Suprapubic skin (tissue), 4 donors: ENCODE results near the gene C19orf25. TPM values are rescaled to one million over a fixed set of nuclear protein-coding genes. Genes with fewer than 3 reads are reported as not detected.

ENCODE experiments used
- DNase-seq, 2 donors: peaks; one replicate each; pipeline ENCODE4 v3.0.0-alpha.2; 2019; ENCODE audit warnings: low spot score in 2 of 2
- H3K27ac ChIP-seq: fragments of 200-600 bp; sonication (generic); one replicate; pipeline ENCODE4 v1.5.1; 2019
- H3K27me3 ChIP-seq: fragments of 200-600 bp; sonication (generic); one replicate; pipeline ENCODE4 v1.5.1; 2019
- H3K36me3 ChIP-seq: fragments of 200-600 bp; sonication (generic); one replicate; pipeline ENCODE4 v1.5.1; 2019
- H3K4me1 ChIP-seq: fragments of 200-600 bp; sonication (generic); one replicate; pipeline ENCODE4 v1.5.1; 2019
- H3K4me3 ChIP-seq: fragments of 200-600 bp; sonication (generic); one replicate; pipeline ENCODE4 v1.5.1; 2019; ENCODE audit warnings: mild to moderate bottlenecking
- H3K9me3 ChIP-seq: fragments of 200-600 bp; sonication (generic); one replicate; pipeline ENCODE4 v1.5.1; 2019
- EP300 ChIP-seq: sonication (generic); formaldehyde crosslinking; IDR thresholded peaks from one replicate; pipeline ENCODE4 v1.6.1; 2017; ENCODE audit warnings: antibody characterized with exemption
- POLR2A ChIP-seq, 2 donors: fragments of 450-650 bp; IDR thresholded peaks; one replicate each; pipeline ENCODE4 v1.6.1; 2017; ENCODE audit warnings: antibody characterized with exemption in 2 of 2, mild to moderate bottlenecking in 2 of 2, moderate library complexity in 2 of 2
- POLR2AphosphoS5 ChIP-seq, 3 donors: sonication (generic); formaldehyde crosslinking; IDR thresholded peaks; one replicate each; pipeline ENCODE4 v1.6.1; 2017; ENCODE audit warnings: antibody characterized with exemption in 3 of 3
- WGBS: methylation state at CpG from one replicate; pipeline ENCODE4 v1.1.5; 2018; 5-methylcytosine and 5-hydroxymethylcytosine counted together
- total RNA-seq, 4 donors: library from RNA; depleted of rRNA; stranded (reverse); fragments of >200 nt; gene quantifications; one replicate each; pipeline ENCODE4 v1.1.0, GENCODE V29; 2016
- TF ChIP-seq, protein P1 (sequence below), 2 donors: fragments of 200-600 bp in 1 of 2; fragments of 450-650 bp in 1 of 2; sonication (generic) in 1 of 2; IDR thresholded peaks; one replicate each; pipeline ENCODE4 v1.5.1; 2016 to 2019; ENCODE audit warnings: antibody characterized with exemption in 2 of 2, mild to moderate bottlenecking in 1 of 2, moderate library complexity in 1 of 2

Gene C19orf25
- total RNA-seq, 4 donors from 2014 or later: 25.1 to 41.2 (median 36.4) TPM

DNA sequence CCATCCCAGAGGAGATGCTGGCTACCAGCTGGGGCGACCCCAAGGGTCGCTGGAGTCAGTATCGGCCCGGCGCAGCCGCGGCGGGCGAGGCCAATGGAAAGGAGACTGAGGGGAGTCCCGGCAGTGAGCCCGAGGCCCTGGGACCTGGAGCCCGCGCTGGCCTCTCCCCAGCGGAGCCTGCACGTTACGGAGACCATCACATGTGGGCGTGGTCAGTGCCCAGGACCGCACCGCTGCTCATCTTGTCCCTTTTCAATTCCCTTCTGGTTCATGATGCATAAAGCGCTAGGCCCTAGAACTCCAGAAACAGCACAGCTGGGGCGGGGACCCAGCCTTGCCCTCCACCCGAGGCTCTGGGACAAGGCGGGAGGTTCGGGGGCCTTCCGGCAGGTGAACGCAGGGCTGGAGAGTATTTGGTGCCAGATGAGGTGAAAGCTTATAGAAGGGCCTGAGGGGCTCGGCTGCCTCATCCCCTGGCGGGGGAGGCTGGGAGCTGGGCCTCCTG is 8.0 kb downstream of the C19orf25 start:
- peaks cover 80% of the 10 kb centered on the region for H3K27me3 ChIP-seq
- no peak overlapping the region for H3K27ac ChIP-seq
- DNase-seq: no peak
- WGBS: 3% methylated on average over 25 of the region's 28 CpGs
- peaks cover 7% of the 10 kb centered on the region for H3K36me3 ChIP-seq
- no peaks in the 10 kb centered on the region for H3K9me3 ChIP-seq
- no peak for TF ChIP-seq POLR2A (IDR thresholded peaks at IDR 0.05)
- TF ChIP-seq POLR2AphosphoS5 (IDR thresholded peaks at IDR 0.05): no peak
- no peak for TF ChIP-seq EP300
- TF ChIP-seq, protein P1, sequence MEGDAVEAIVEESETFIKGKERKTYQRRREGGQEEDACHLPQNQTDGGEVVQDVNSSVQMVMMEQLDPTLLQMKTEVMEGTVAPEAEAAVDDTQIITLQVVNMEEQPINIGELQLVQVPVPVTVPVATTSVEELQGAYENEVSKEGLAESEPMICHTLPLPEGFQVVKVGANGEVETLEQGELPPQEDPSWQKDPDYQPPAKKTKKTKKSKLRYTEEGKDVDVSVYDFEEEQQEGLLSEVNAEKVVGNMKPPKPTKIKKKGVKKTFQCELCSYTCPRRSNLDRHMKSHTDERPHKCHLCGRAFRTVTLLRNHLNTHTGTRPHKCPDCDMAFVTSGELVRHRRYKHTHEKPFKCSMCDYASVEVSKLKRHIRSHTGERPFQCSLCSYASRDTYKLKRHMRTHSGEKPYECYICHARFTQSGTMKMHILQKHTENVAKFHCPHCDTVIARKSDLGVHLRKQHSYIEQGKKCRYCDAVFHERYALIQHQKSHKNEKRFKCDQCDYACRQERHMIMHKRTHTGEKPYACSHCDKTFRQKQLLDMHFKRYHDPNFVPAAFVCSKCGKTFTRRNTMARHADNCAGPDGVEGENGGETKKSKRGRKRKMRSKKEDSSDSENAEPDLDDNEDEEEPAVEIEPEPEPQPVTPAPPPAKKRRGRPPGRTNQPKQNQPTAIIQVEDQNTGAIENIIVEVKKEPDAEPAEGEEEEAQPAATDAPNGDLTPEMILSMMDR (IDR thresholded peaks at IDR 0.05): no peak
- H3K4me1 ChIP-seq: peaks cover 71% of the 10 kb centered on the region
- peak overlapping the region; percentile 51 for H3K4me3 ChIP-seq

DNA sequence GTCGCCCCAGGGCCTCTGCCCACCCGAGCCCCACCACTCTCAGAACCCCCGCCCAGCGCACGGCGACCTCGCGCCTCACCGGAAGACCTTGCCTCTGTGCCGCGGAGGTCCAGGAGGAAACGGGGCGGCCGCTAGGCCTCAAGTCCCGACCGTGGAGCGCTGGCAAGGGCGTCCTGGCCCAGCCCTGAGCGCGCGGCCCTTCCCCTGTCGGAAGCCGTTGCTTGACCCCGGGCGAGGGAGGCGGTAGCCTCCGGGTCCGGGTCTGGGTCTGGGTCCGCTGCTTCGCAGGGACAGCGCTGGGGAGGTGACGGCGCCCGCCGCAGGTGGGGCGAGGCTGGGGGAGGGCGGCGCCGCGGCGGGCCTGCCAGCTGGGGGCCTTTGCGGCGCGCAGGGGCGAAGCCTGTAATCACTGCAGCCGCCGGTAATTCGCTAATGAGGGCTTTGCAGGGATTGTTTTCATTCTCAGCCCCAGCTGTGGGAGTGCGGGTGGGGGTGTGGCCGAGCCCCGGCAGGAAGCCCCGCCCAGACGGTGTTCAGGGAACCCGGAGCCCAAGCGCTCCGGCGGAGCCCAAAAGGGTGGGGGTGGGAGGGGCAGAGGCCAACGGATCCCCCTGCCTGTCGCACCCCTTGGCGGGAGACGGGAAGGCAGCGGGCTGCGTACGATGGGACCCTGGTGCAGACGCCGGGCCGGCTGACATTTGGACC is 8.6 kb downstream of the C19orf25 start:
- no peaks in the 10 kb centered on the region for H3K9me3 ChIP-seq
- H3K27me3 ChIP-seq: peaks cover 86% of the 10 kb centered on the region
- no peak overlapping the region for H3K27ac ChIP-seq
- H3K36me3 ChIP-seq: peaks cover under 1% of the 10 kb centered on the region
- WGBS: 1% methylated on average over 28 of the region's 67 CpGs
- peaks cover 77% of the 10 kb centered on the region for H3K4me1 ChIP-seq
- no peak for TF ChIP-seq EP300
- TF ChIP-seq POLR2AphosphoS5 (IDR thresholded peaks at IDR 0.05): no peak
- no peak for TF ChIP-seq POLR2A (IDR thresholded peaks at IDR 0.05)
- TF ChIP-seq, protein P1 (IDR thresholded peaks at IDR 0.05): no peak
- DNase-seq: no peak
- peak overlapping the region; percentile 51 for H3K4me3 ChIP-seq

DNA sequence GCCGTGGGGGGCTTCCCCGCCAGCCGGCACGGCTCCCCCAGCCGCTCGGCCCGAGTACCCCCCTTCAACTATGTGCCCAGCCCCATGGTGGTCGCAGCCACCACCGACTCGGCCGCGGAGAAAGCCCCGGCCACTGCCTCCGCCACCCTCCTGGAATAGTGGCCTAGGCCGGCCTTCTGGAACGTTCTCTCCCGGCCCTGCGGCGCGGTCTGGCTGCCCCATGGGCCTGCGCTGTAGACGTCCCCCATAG is 9.0 kb downstream of the C19orf25 start:
- no peak for DNase-seq
- Histone ChIP-seq H3K27ac (no peak overlapping the region), H3K36me3 (no peaks in the 10 kb centered on the region), H3K9me3 (no peaks in the 10 kb centered on the region), H3K4me3 (peak overlapping the region; percentile 51), H3K27me3 (peaks cover 91% of the 10 kb centered on the region), H3K4me1 (peaks cover 81% of the 10 kb centered on the region)
- TF ChIP-seq, protein P1 (IDR thresholded peaks at IDR 0.05): no peak
- TF ChIP-seq EP300 (no peak), POLR2AphosphoS5 (IDR thresholded peaks at IDR 0.05) (no peak), POLR2A (IDR thresholded peaks at IDR 0.05) (no peak)
- WGBS: no CpG with 5 or more reads among the region's 22 CpGs

DNA sequence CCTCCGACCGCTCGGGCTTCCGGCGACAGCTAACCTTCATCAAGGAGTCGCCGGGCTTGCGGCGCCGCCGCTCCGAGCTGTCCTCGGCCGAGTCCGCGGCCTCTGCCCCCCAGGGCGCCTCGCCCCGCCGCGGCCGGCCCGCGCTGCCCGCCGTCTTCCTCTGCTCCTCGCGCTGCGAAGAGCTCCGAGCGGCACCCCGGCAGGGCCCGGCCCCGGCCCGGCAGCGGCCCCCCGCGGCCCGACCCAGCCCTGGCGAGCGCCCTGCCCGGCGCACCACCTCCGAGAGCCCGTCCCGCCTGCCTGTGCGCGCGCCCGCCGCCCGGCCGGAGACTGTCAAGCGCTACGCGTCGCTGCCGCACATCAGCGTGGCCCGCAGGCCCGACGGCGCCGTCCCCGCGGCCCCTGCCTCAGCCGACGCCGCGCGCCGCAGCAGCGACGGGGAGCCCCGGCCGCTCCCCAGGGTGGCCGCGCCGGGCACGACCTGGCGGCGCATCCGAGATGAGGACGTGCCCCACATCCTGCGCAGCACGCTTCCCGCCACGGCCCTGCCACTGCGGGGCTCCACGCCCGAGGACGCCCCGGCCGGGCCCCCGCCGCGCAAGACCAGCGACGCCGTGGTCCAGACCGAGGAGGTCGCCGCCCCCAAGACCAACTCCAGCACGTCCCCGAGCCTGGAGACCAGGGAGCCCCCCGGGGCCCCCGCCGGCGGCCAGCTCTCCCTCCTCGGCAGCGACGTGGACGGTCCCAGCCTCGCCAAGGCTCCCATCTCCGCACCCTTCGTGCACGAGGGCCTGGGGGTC is 9.6 kb downstream of the C19orf25 start:
- Histone ChIP-seq H3K4me3 (peak overlapping the region; percentile 51), H3K27me3 (peaks cover 93% of the 10 kb centered on the region), H3K9me3 (no peaks in the 10 kb centered on the region), H3K27ac (no peak overlapping the region), H3K4me1 (peaks cover 81% of the 10 kb centered on the region), H3K36me3 (no peaks in the 10 kb centered on the region)
- no peak for DNase-seq
- no peak for TF ChIP-seq POLR2A (IDR thresholded peaks at IDR 0.05)
- 0% methylated on average over 16 of the region's 117 CpGs for WGBS

DNA sequence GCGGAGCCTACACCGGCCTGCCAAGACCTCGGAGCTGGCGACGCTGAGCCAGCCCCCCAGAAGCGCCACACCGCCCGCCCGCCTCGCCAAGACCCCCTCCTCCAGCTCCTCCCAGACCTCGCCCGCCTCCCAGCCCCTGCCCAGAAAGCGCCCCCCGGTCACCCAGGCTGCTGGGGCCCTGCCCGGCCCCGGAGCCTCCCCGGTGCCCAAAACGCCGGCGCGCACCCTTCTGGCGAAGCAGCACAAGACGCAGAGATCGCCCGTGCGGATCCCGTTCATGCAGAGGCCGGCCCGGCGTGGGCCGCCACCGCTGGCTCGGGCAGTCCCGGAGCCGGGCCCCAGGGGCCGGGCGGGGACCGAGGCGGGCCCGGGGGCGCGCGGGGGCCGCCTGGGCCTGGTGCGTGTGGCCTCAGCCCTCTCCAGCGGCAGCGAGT is 10.2 kb downstream of the C19orf25 start:
- 20% methylated on average over 2 of the region's 47 CpGs for WGBS
- Histone ChIP-seq H3K27ac (no peak overlapping the region), H3K4me3 (peak overlapping the region; percentile 51), H3K4me1 (peaks cover 78% of the 10 kb centered on the region), H3K36me3 (no peaks in the 10 kb centered on the region), H3K27me3 (peaks cover 89% of the 10 kb centered on the region), H3K9me3 (no peaks in the 10 kb centered on the region)
- TF ChIP-seq POLR2A (IDR thresholded peaks at IDR 0.05): no peak
- no peak for TF ChIP-seq POLR2AphosphoS5 (IDR thresholded peaks at IDR 0.05)
- TF ChIP-seq, protein P1 (IDR thresholded peaks at IDR 0.05): no peak
- no peak for TF ChIP-seq EP300
- DNase-seq: no peak
